IMR-90 (cell line): ENCODE measurements around the gene NELL2.

Source experiments
- BHLHE40 ChIP-seq: fragments of 150-350 bp; IDR thresholded peaks from 2 replicates; pipeline ENCODE4 v1.6.1; 2016; ENCODE audit warnings: mild to moderate bottlenecking, low read depth, low read length
- CHD1 ChIP-seq: IDR thresholded peaks from 2 replicates; pipeline ENCODE4 v1.6.1; 2012; ENCODE audit warnings: low read depth, low read length, improper control_type of control experiment
- CTCF ChIP-seq: conservative IDR thresholded peaks from 2 replicates; pipeline ENCODE4 v1.5.1; 2012; ENCODE audit warnings: mild to moderate bottlenecking, low read depth, low read length, improper control_type of control experiment
- ELK1 ChIP-seq: fragments of 150-350 bp; IDR thresholded peaks from 2 replicates; pipeline ENCODE4 v1.6.1; 2016; ENCODE audit warnings: low read depth, mild to moderate bottlenecking, low read length, moderate library complexity, borderline replicate concordance
- MAFK ChIP-seq: IDR thresholded peaks from 2 replicates; pipeline ENCODE4 v1.6.1; 2012; ENCODE audit warnings: low read depth, low read length, improper control_type of control experiment
- MAZ ChIP-seq: IDR thresholded peaks from 2 replicates; pipeline ENCODE4 v1.6.1; 2012; ENCODE audit warnings: low read depth, mild to moderate bottlenecking, low read length, improper control_type of control experiment, moderate library complexity, borderline replicate concordance
- POLR2A ChIP-seq: IDR thresholded peaks from 2 replicates; pipeline ENCODE4 v1.6.1; 2012; ENCODE audit warnings: mild to moderate bottlenecking, low read depth, low read length
- RAD21 ChIP-seq: IDR thresholded peaks from 2 replicates; pipeline ENCODE4 v1.6.1; 2012; ENCODE audit warnings: low read length, improper control_type of control experiment
- RCOR1 ChIP-seq: IDR thresholded peaks from 2 replicates; pipeline ENCODE4 v1.6.1; 2012; ENCODE audit warnings: mild to moderate bottlenecking, low read length, improper control_type of control experiment; ENCODE audit not compliant: insufficient replicate concordance
- RFX5 ChIP-seq: IDR thresholded peaks from 2 replicates; pipeline ENCODE4 v1.8.0; 2012; ENCODE audit warnings: low read depth, mild to moderate bottlenecking, low read length, moderate library complexity
- SMC3 ChIP-seq: fragments of 150-350 bp; IDR thresholded peaks from 2 replicates; pipeline ENCODE4 v1.6.1; 2016; ENCODE audit warnings: low read depth, mild to moderate bottlenecking, antibody characterized with exemption, low read length, moderate library complexity

- no peak for TF ChIP-seq CTCF
- no peak for TF ChIP-seq POLR2A
- TF ChIP-seq ELK1, result no peak
- TF ChIP-seq BHLHE40, result no peak
- no peak for TF ChIP-seq RFX5
- no peak for TF ChIP-seq RAD21
- no peak for TF ChIP-seq MAFK
- TF ChIP-seq MAZ, result no peak
- no peak for TF ChIP-seq SMC3
- no peak for TF ChIP-seq CHD1
- TF ChIP-seq RCOR1, result no peak
Observed at GRCh38 chr12:44677724-44678123, 198.4 kb downstream of the NELL2 start.
